ENCODE measurements around the gene DCANP1.

Gene DCANP1

DNA sequence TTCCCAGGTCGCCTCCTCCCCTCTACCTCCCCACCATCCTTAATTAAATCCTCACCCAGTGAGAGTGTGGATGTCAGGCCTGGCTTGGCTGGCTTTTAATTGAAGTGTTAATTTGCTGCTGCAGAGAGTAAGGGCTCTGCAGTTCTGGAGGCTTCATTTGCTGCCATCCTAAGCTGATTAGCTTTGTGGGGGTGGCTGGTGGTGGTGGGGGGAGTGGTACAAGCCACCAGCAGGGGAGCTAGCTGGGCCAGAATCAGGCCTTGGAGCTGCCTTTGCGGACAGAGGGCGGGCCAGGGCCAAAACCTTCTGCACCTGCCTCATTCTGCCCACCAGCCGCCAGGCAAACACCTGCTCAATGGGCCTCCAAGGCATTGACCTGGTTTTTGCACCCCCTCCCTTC lies 31.8 kb upstream of the DCANP1 start:
- peak; percentile 29 for DNase-seq (ENCODE audit: low spot score)

GRCh38 chr5:135477613-135478066 lies 30.5 kb upstream of the DCANP1 start:
- DNase-seq (ENCODE audit: low spot score): no peak

DNA sequence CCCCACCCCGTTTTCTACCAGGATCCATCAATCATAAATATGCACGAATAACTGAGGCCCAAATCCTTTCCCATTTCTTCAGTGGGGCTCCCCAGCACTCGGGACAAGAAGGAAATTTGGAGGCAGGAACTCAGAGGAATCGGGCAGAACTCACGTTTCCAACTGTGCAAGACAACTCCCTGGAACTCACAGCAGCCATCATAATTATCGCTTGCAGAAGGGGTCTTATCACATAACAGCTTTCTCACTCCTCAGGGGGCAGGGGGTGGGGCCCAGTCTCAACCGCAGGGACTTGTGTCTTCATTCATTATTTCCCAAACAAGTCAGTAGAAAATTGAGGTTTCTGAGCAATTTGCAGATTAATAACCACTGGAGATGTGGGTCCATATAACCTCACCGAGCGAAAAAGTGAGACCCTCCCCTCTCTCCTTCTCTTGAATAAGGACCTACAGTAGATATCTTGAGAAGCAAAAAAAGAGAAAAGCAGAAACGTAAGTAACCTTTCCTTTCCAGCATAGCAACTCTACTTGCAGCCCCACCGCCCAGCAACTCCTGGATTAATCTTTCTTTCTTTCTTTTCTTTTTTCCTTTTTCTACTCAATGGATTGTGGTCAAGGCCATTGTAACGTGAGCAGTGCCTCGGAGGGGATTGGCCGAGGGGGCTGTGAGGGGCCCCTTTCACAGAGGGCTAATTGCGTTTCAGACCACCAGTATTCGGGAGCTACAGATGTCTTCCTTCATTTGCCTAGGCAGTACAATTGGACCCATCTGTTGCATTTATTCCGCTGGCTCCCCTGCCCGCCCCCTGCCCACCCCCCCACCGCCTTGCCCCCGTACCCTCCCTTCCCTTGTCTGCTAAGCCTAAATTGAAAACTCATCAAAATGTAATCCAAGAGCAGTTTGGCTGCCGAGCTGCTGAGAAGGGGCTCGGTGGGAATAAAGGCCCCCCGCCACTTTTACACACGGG lies 29.8 kb upstream of the DCANP1 start:
- DNase-seq (ENCODE audit: low spot score): no peak

GRCh38 chr5:135473956-135474670 lies 27.0 kb upstream of the DCANP1 start:
- no peak for DNase-seq (ENCODE audit: low spot score)

DNA sequence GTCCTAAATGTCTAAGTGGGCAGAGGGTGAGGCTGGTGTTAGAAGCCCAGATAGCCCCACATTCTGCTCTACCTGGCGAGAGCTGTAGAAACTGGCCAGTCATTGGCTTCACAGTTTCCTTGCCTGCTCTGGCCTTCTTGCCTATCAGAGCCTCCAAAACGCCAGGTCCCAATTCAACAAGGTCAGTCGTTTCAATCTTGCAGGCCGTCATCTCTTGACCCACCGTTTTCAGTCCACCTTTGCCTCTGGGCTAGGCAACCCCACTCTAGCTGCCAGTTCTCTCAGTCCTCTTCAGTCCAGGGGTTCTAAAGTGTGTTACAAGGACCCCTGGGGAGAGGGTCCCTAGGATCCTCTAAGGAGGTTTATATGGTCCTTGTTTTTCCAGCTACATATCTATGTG lies 25.0 kb upstream of the DCANP1 start:
- no peak for DNase-seq (ENCODE audit: low spot score)

DNA sequence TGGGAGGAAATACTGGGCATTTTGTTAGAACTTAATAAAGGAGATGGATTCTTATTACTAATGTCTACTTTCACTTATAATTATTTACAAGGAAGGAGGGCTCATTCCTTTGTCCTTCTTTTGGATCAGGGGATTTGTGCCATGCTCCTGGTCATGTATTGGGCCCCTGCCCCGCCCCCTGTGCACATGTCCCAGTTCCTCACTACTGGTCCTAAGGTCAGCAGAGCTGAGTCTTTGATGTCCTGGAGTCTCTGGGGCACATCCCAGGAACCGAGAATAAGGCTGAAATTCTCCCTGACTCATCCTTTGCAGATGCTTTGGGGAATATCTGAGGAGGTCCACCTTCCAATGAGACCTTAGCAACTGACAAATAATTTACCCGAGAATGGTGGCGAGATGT lies 24.6 kb upstream of the DCANP1 start:
- DNase-seq (ENCODE audit: low spot score): no peak

DNA sequence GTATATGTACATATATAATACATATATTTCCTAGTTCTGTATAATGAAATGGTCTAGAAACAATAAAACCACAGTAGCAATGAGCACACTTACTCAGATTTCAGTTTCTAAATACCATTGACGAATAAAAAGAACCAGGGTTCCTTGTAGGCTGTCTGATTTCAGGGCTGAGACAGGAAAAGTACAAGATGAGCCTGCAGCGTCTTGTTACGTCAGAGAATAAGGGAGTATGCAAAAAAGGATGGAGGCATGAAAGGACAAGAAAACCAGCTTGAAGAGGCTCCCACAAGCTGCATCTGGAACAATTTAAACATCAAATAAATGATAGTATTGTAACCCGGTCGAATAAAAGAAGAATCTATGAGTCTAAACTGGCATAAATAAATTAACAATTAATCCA lies 22.8 kb upstream of the DCANP1 start:
- DNase-seq (ENCODE audit: low spot score): no peak

DNA sequence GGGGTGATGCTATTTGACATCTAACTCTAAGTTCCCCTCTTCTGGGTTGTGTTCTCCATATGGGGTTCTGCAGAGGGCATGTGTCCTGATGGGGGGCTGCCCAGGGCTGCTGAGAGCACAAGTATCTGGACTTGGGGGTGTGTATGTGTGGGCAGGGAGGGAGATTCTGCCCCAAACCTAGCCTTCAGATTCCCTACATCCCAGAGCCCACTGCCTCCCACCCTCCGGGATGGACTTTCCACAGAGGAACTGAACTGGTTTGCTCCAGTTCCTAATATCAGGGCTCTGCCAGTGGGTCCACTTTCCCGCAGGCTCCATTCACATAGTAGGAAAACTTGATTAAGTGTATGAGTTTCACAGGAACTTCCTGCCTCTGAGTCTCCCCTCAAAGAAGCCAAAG lies 21.4 kb upstream of the DCANP1 start:
- no peak for DNase-seq (ENCODE audit: low spot score)

DNA sequence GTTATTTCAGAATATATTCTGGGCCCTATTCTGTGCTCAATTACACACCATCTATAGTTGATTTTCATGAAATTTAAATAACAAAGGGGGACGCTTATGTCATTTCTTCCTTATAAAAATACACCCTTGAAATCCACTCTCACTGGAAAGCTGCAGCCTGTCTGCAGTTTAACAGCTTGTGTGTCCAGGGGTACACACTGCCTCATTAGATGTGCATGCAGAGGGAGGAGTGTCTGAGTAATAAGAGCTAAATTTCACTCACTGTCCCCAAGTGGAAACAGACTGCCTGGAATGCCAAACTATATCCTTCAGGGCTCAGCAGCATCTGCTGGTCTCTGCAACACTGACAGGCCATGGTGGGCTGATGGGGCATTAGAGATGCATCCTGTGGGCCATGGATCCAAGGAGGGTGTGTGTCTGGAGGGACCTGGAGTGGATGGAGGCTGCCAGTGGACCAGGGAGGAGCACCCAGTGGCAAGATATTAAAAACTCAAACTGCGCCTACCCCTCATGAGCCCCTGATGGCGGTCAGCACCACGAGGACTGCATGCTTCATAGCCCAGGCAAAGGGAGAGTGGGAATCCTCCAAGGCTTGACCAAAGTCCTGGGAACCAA lies 20.8 kb upstream of the DCANP1 start:
- no peak for DNase-seq (ENCODE audit: low spot score)

DNA sequence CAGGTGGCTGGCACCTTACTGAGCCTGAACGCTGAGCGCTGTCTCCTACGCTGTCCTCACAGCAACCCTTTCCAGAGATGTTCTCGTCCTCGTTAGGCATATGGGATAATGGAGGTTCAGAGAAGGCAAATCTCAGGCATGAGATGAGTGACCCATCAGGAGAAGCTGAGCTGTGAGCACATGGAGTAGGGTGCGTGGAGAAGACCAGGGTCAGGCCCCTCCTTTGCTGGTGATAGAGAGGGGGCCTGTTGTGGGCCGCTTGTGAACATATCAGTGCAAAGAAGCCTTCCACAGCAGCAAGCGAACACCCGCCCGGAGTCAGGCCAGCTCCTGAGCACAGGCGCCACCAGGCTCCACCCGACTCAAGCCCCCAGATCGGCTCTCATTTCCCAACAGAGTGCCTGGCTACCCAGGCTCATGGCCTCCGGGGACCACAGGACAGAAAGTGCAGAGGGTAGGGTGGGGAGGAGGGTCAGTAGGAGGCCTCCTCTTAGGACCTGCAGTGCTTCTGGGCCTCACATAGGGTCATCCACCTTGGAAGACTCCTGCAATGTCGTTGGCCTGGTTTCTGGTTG lies 20.0 kb upstream of the DCANP1 start:
- no peak for DNase-seq (ENCODE audit: low spot score)

DNA sequence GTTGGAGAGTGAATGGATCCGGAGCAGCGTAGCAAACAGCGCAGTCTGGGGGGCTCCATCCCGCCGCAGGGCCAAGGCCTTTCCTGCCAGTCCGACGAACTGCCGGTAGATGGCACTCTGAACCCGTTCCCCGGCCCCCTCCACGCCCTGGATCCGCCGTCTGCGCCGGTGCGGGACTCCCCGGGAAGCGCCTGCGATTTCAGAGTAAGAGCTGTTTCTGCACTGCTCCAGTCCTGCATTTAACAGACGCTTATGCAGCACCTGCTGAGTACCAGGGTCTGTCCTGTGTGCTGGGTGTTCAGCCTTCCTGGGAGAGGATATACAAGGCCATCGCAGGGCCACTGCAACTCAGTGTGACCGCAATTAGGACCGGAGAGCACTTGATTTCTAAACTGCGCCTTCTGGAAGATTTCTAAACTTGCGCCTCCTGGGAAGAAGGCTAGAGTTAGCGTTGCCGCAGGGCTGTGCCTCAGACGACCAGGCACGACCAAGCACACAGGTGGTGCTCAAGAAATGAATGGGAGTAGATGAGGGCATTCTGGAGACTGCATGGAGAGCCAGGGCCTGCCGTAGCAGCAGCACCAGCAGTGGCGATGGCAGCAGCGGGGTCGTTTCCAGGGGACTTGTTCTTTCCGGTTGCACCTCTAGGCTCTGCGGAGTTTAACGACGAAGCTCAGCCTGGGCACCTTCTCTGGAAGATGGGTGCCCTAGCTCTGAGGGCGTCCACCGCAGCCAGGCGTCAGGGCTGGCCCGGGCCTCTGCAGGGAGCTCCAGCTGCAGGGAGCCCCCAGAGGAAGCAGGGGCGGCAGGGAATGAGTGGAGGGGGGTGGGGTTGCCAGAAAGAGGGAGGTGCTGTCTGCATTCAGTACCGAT lies 19.3 kb upstream of the DCANP1 start:
- DNase-seq (ENCODE audit: low spot score): peak; percentile 91

DNA sequence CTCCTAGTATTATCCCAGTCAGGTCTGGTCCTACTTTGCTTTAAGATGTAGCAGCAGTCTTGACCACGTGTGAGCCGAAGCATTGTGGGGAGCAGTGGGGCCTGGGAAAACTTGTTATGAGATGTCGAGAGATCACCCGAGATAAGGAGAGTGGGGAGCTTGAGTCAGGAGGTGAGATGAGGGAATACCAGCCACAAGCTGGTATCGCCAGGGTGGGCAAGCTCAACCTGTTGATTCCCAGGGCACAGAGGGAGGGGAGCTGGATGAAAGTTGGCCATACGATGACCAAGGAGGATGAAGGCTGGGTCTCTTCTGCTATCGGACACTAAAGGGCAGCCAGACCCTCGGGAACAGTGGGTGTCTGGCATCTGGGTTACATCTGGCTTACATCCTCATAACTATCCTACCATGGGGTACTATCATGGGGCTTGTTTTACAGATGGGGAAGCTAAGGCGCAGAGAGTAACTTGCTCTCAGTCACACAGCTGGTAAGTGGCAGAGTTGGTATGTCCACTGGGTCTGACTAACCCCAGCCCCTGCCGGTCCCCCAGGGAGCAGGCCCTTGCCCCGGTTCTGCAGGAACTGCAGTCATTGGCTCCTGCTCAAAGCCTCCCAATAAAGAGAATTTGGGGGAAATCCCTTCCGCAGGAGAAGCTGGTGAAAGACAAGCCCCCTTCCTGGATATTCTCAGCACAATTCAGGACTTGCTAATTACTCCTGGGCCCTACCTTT lies 18.4 kb upstream of the DCANP1 start:
- no peak for DNase-seq (ENCODE audit: low spot score)

GRCh38 chr5:135462304-135462703 lies 15.2 kb upstream of the DCANP1 start:
- DNase-seq (ENCODE audit: low spot score): peak; percentile 88

- DNase-seq (ENCODE audit: low spot score): no peak
Observed at GRCh38 chr5:135461481-135462151, 14.5 kb upstream of the DCANP1 start.

DNA sequence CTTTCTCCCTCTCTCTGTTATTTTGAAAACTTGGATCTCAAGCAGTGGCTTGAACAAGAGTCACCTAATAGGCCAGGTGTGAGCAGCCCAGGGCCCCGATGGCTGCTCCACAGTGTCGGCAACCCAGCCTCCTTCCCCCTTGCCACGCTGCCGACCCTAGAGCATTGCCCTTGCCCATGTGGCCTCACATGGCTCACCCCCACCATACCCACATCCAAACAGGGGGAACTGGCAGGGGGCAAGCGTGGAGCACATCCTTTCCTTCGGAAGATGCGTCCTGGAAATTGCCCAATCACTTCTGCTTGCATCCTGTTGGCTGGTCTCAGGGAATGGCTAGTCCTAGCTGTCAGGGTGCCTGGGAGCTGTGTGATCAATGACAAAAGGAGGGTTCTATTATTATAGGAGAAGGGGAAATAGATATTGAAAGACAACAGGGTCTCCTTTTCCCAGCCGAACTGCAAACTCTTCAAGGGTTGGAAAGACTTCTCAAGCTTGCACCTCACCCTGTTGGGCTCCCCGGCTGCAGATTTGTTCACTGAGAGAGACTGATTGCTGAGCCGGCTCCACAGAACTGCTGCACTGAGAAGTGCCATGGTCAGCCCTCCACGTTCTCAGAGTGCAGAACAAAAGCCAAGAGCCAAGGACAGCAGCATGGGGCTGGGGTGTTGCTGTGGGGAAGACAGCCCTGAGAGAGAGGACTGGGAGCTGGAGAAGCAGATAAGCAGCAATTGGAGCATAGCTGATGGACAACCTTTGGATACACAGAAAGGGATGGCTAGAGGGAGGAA lies 13.3 kb upstream of the DCANP1 start:
- no peak for DNase-seq (ENCODE audit: low spot score)

- no peak for DNase-seq (ENCODE audit: low spot score)
Observed at GRCh38 chr5:135458921-135459331, 11.8 kb upstream of the DCANP1 start.

- DNase-seq (ENCODE audit: low spot score): no peak
Observed at GRCh38 chr5:135458356-135458755, 11.2 kb upstream of the DCANP1 start.

GRCh38 chr5:135457424-135458071 lies 10.4 kb upstream of the DCANP1 start:
- DNase-seq (ENCODE audit: low spot score): peak; percentile 86
